Mesothelial cell of epicardium (in vitro differentiated cells): ENCODE results near the gene ZBTB24. TPM values are rescaled to one million over a fixed set of nuclear protein-coding genes. Genes with fewer than 3 reads are reported as not detected.

Source experiments
- DNase-seq, 2 experiments: peaks; one replicate each; pipeline ENCODE4 v3.0.0; 2021; ENCODE audit warnings: low spot score in 2 of 2; ENCODE audit not compliant: unreplicated experiment in 2 of 2
- H3K27ac Mint-ChIP-seq: 2 replicates; pipeline ENCODE4 v1.8.0; 2021; ENCODE audit warnings: mixed read lengths
- H3K27me3 Mint-ChIP-seq: 2 replicates; pipeline ENCODE4 v1.8.0; 2021; ENCODE audit warnings: low read depth, mixed read lengths
- H3K36me3 Mint-ChIP-seq: 2 replicates; pipeline ENCODE4 v1.8.0; 2021; ENCODE audit warnings: mixed read lengths
- H3K4me1 Mint-ChIP-seq: 2 replicates; pipeline ENCODE4 v1.8.0; 2021; ENCODE audit warnings: mixed read lengths
- H3K4me3 Mint-ChIP-seq: 2 replicates; pipeline ENCODE4 v1.8.0; 2021; ENCODE audit warnings: mild to moderate bottlenecking, moderate library complexity, mixed read lengths
- H3K9me3 Mint-ChIP-seq: 2 replicates; pipeline ENCODE4 v1.8.0; 2021; ENCODE audit warnings: mixed read lengths
- total RNA-seq: library from RNA; stranded (reverse); gene quantifications from 3 replicates; pipeline ENCODE4 v1.2.1, GENCODE V29; 2021
- TF ChIP-seq, protein P1 (sequence below): fragments of 200-600 bp; sonication (generic); IDR thresholded peaks from one replicate; pipeline ENCODE4 v1.5.0; 2021; ENCODE audit warnings: antibody characterized with exemption; ENCODE audit not compliant: unreplicated experiment

The ZBTB24 gene
- total RNA-seq, 1 donor from 2014 or later, result 9.1 TPM

GRCh38 chr6:109507490-109508072 is 24.6 kb upstream of the ZBTB24 start:
- peaks cover 11% of the 10 kb centered on the region for H3K4me1 Mint-ChIP-seq
- H3K27ac Mint-ChIP-seq, result no peak overlapping the region
- no peak overlapping the region for H3K4me3 Mint-ChIP-seq
- TF ChIP-seq, protein P1, sequence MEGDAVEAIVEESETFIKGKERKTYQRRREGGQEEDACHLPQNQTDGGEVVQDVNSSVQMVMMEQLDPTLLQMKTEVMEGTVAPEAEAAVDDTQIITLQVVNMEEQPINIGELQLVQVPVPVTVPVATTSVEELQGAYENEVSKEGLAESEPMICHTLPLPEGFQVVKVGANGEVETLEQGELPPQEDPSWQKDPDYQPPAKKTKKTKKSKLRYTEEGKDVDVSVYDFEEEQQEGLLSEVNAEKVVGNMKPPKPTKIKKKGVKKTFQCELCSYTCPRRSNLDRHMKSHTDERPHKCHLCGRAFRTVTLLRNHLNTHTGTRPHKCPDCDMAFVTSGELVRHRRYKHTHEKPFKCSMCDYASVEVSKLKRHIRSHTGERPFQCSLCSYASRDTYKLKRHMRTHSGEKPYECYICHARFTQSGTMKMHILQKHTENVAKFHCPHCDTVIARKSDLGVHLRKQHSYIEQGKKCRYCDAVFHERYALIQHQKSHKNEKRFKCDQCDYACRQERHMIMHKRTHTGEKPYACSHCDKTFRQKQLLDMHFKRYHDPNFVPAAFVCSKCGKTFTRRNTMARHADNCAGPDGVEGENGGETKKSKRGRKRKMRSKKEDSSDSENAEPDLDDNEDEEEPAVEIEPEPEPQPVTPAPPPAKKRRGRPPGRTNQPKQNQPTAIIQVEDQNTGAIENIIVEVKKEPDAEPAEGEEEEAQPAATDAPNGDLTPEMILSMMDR, result no peak
- H3K9me3 Mint-ChIP-seq, result peaks cover 4% of the 10 kb centered on the region
- no peaks in the 10 kb centered on the region for H3K36me3 Mint-ChIP-seq
- no peaks in the 10 kb centered on the region for H3K27me3 Mint-ChIP-seq
- DNase-seq, result no peak

DNA sequence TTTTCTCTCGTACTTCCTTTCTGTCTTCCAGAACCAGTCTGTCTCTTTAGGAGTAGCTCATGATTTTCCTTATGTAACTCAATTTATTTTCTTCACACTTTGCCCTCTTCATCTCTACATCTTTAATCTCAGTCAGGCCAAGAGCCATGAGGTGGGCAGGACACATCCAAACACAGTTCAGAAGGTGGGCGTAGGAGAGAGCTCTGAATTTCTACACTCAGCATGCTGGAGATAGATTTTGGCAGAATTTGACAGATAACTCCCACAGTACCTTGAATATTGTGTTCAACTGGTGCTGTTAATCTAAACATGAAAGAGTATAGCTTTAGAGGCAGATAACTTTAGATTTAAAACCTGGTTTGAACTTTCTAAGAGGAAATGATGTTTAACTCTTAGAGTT is 23.8 kb upstream of the ZBTB24 start:
- TF ChIP-seq, protein P1, result no peak
- no peak for DNase-seq
- Mint-ChIP-seq H3K27me3 (no peaks in the 10 kb centered on the region), H3K4me3 (no peak overlapping the region), H3K27ac (no peak overlapping the region), H3K36me3 (no peaks in the 10 kb centered on the region), H3K9me3 (peaks cover 4% of the 10 kb centered on the region), H3K4me1 (peaks cover 8% of the 10 kb centered on the region)

DNA sequence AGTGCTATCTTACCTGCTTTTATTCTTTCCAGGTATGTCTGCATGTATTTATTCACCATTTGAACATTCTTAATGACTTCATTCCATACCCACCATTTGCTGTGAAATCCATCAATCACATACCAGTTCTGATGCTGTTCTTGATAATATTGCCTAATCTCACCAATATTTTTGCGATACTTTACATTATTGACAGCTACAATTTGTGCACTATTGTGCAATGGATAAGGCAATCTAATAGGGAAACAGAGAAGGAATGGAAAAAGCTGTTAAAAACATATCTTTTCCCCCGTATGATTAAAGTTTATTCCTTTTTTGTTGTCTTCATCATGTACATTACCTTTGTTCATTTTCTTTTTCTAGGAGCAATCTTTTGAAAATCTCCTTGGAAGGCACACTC is 23.3 kb upstream of the ZBTB24 start:
- TF ChIP-seq, protein P1, result no peak
- DNase-seq, result no peak
- H3K4me1 Mint-ChIP-seq, result peaks cover 8% of the 10 kb centered on the region
- no peak overlapping the region for H3K27ac Mint-ChIP-seq
- H3K9me3 Mint-ChIP-seq, result peaks cover 4% of the 10 kb centered on the region
- no peaks in the 10 kb centered on the region for H3K36me3 Mint-ChIP-seq
- no peaks in the 10 kb centered on the region for H3K27me3 Mint-ChIP-seq
- no peak overlapping the region for H3K4me3 Mint-ChIP-seq

DNA sequence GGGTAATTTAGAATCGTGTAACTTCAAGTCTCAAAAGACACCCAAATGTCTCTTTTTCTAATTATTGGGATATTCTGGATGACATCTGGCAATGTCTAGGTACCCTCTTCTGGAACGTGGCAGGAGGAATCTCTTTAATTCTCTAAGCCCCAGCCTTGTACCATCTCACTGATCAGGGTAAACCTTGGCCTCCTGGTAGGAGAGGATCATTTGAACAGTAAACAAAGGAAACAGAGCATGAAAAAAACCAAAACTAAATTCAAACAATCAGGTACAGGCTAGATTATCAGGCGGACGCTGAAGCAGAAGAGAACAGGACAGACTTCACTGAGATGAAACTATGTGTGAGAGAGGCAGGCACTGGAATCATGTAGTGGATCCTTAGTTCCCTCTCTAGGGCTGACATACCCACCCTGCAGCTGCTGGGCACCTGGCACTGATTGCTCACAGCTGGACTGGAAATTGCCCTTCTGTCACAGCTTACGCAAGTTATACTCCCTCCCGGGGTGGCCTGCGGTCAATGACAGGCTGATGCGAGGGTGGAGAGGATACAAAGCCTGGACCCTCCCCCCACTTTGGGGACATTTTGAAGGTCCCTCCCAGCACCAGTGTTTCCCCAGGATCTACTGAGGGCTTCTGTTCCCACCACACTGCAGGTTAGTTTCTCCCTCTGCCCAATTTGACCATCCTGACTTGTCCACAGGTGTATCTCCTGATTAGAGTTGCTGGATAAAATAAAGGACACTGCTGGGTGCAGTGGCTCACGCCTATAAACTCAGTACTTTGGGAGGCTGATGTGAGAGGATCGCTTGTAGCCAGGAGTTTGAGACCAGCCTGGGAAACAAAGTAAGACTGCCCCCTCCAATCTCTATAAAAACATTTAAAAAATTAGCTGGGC is 20.6 kb upstream of the ZBTB24 start:
- no peak overlapping the region for H3K4me3 Mint-ChIP-seq
- H3K27me3 Mint-ChIP-seq, result no peaks in the 10 kb centered on the region
- peaks cover 8% of the 10 kb centered on the region for H3K4me1 Mint-ChIP-seq
- H3K36me3 Mint-ChIP-seq, result no peaks in the 10 kb centered on the region
- TF ChIP-seq, protein P1, result no peak
- H3K9me3 Mint-ChIP-seq, result no peaks in the 10 kb centered on the region
- no peak for DNase-seq
- no peak overlapping the region for H3K27ac Mint-ChIP-seq

GRCh38 chr6:109498936-109499335 is 15.9 kb upstream of the ZBTB24 start:
- DNase-seq, result no peak
- Mint-ChIP-seq H3K4me3 (no peak overlapping the region), H3K4me1 (peaks cover 19% of the 10 kb centered on the region), H3K36me3 (no peaks in the 10 kb centered on the region), H3K9me3 (no peaks in the 10 kb centered on the region), H3K27me3 (no peaks in the 10 kb centered on the region), H3K27ac (no peak overlapping the region)
- TF ChIP-seq, protein P1, result no peak
